H1 (cell line): ENCODE data around the gene TTC28.

Experiments
- CEBPB ChIP-seq: IDR thresholded peaks from 2 replicates; pipeline ENCODE4 v1.6.1; 2012; ENCODE audit warnings: low read depth, low read length
- CHD2 ChIP-seq: IDR thresholded peaks from 2 replicates; pipeline ENCODE4 v1.6.1; 2012; ENCODE audit warnings: low read length, improper control_type of control experiment
- CREB1 ChIP-seq: IDR thresholded peaks from 2 replicates; pipeline ENCODE4 v1.6.1; 2012; ENCODE audit warnings: inconsistent platforms
- CTCF ChIP-seq, 3 experiments: IDR thresholded peaks; 1 replicate in 2 of 3; 2 replicates in 1 of 3; pipeline versions ENCODE4 v1.5.1 to v1.6.1; 2011; ENCODE audit warnings: low read length in 3 of 3, mild to moderate bottlenecking in 3 of 3, inconsistent platforms in 2 of 3, low read depth in 1 of 3, moderate library complexity in 1 of 3; ENCODE audit not compliant: insufficient read depth in 1 of 3; ENCODE audit errors: control extremely low read depth in 1 of 3
- EP300 ChIP-seq, 2 experiments: IDR thresholded peaks; 1 replicate in 1 of 2; 2 replicates in 1 of 2; pipeline ENCODE4 v1.6.1; 2011 to 2012; ENCODE audit warnings: low read depth in 2 of 2, low read length in 2 of 2, mild to moderate bottlenecking in 2 of 2, borderline replicate concordance in 1 of 2, inconsistent platforms in 1 of 2, moderate library complexity in 1 of 2
- MAFK ChIP-seq: IDR thresholded peaks from 2 replicates; pipeline ENCODE4 v1.6.1; 2012; ENCODE audit warnings: low read depth, mild to moderate bottlenecking, improper control_type of control experiment, low read length
- MAX ChIP-seq: IDR thresholded peaks from 2 replicates; pipeline ENCODE4 v1.6.1; 2012; ENCODE audit warnings: inconsistent platforms
- POLR2A ChIP-seq, 2 experiments: IDR thresholded peaks; 1 replicate in 1 of 2; 2 replicates in 1 of 2; pipeline ENCODE4 v1.6.1; 2011; ENCODE audit warnings: low read depth in 2 of 2, low read length in 2 of 2, mild to moderate bottlenecking in 2 of 2; ENCODE audit errors: control extremely low read depth in 1 of 2
- RAD21 ChIP-seq, 2 experiments: IDR thresholded peaks in 1 of 2; conservative IDR thresholded peaks in 1 of 2; 2 replicates each; pipeline ENCODE4 v1.6.1; 2011; ENCODE audit warnings: low read depth in 2 of 2, low read length in 2 of 2, improper control_type of control experiment in 1 of 2, inconsistent platforms in 1 of 2, mild to moderate bottlenecking in 1 of 2, moderate library complexity in 1 of 2
- SP2 ChIP-seq: IDR thresholded peaks from 2 replicates; pipeline ENCODE4 v1.6.1; 2012; ENCODE audit warnings: mild to moderate bottlenecking, low read length, inconsistent platforms
- TAF7 ChIP-seq: optimal IDR thresholded peaks from 2 replicates; pipeline ENCODE3; 2011; ENCODE audit warnings: low read depth, mild to moderate bottlenecking, inconsistent platforms, low read length, moderate library complexity, borderline replicate concordance
- TF ChIP-seq, protein P1 (sequence below): IDR thresholded peaks from 2 replicates; pipeline ENCODE4 v1.6.1; 2011; ENCODE audit warnings: low read length, improper control_type of control experiment
- TF ChIP-seq, protein P2 (sequence below): IDR thresholded peaks from 2 replicates; pipeline ENCODE4 v1.6.1; 2012; ENCODE audit warnings: low read length, inconsistent platforms

GRCh38 chr22:28005513-28005912, 674.1 kb downstream of the TTC28 start:
- TF ChIP-seq CTCF (IDR thresholded peaks at IDR 0.05; ENCODE audit: control extremely low read depth in 1 of 3, insufficient read depth in 1 of 3, low read depth in 1 of 3, low read length in 3 of 3) (no peak), POLR2A (IDR thresholded peaks at IDR 0.05; ENCODE audit: control extremely low read depth in 1 of 2, low read depth in 2 of 2, low read length in 2 of 2) (no peak), MAFK (no peak), TAF7 (no peak), CHD2 (no peak), EP300 (IDR thresholded peaks at IDR 0.05; ENCODE audit: borderline replicate concordance in 1 of 2, low read depth in 2 of 2, low read length in 2 of 2) (no peak), RAD21 (IDR thresholded peaks at IDR 0.05 in 1 of 2, conservative IDR thresholded peaks at IDR 0.05 in 1 of 2; ENCODE audit: low read depth in 2 of 2, low read length in 2 of 2) (no peak), SP2 (no peak), MAX (no peak), CEBPB (no peak), CREB1 (no peak)
- TF ChIP-seq, protein P1, sequence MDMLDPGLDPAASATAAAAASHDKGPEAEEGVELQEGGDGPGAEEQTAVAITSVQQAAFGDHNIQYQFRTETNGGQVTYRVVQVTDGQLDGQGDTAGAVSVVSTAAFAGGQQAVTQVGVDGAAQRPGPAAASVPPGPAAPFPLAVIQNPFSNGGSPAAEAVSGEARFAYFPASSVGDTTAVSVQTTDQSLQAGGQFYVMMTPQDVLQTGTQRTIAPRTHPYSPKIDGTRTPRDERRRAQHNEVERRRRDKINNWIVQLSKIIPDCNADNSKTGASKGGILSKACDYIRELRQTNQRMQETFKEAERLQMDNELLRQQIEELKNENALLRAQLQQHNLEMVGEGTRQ = no peak
- TF ChIP-seq, protein P2, sequence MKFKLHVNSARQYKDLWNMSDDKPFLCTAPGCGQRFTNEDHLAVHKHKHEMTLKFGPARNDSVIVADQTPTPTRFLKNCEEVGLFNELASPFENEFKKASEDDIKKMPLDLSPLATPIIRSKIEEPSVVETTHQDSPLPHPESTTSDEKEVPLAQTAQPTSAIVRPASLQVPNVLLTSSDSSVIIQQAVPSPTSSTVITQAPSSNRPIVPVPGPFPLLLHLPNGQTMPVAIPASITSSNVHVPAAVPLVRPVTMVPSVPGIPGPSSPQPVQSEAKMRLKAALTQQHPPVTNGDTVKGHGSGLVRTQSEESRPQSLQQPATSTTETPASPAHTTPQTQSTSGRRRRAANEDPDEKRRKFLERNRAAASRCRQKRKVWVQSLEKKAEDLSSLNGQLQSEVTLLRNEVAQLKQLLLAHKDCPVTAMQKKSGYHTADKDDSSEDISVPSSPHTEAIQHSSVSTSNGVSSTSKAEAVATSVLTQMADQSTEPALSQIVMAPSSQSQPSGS = no peak
